GM11168 (cell line): ENCODE data around the gene TAF4.
"Not testable (repeated sequence)": the region's sequence is repeated elsewhere in the genome, so short reads cannot be mapped to it uniquely, and the experiment has no call there.

ENCODE experiments used
- in situ Hi-C: fragments of 300-500 bp; cut with MboI; formaldehyde crosslinking; loops from one replicate; pipeline ENCODE4 v1.12.0; 2022; ENCODE audit warnings: low sequenced_read_pairs; ENCODE audit not compliant: unreplicated experiment

Gene TAF4

GRCh38 chr20:61957961-61958715, 107.5 kb downstream of the TAF4 start:
- in situ Hi-C loops, result no loop called here

- in situ Hi-C loops, result no loop called here
Observed at GRCh38 chr20:61956396-61957342, 109.0 kb downstream of the TAF4 start.

DNA sequence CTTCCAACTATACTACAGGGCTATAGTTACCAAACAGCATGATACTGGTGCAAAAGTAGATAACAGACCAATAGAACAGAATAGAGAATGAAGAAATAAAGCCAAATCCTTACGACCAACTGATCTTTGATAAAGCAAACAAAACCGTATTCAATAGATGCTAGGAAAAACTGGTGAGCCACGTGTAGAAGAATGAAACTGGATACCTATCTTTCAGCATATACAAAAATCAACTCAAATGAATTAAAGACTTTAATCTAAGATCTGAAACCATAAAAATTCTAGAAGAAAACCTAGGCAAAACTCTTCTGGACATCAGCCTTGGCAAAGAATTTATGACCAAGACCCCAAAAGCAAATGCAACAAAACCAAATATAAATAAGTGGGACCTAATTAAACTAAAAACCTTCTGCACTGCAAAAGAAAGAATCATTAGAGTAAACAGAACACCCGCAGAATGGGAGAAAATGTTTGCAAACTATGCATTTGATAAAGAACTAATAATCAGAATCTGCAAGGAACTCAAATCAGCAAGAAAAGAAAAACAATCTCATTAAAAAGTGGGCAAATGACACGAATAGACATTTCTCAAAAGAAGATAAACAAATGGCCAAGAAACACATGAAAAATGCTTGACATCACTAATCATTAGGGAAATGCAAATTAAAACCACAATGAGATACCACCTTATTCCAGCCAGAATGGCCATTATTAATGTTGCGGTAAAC, 109.8 kb downstream of the TAF4 start:
- in situ Hi-C loops, result no loop called here

- in situ Hi-C loops, result no loop called here
Observed at GRCh38 chr20:61954276-61955021, 111.2 kb downstream of the TAF4 start.

GRCh38 chr20:61953037-61954021, 112.4 kb downstream of the TAF4 start:
- in situ Hi-C loops, result no loop called here

DNA sequence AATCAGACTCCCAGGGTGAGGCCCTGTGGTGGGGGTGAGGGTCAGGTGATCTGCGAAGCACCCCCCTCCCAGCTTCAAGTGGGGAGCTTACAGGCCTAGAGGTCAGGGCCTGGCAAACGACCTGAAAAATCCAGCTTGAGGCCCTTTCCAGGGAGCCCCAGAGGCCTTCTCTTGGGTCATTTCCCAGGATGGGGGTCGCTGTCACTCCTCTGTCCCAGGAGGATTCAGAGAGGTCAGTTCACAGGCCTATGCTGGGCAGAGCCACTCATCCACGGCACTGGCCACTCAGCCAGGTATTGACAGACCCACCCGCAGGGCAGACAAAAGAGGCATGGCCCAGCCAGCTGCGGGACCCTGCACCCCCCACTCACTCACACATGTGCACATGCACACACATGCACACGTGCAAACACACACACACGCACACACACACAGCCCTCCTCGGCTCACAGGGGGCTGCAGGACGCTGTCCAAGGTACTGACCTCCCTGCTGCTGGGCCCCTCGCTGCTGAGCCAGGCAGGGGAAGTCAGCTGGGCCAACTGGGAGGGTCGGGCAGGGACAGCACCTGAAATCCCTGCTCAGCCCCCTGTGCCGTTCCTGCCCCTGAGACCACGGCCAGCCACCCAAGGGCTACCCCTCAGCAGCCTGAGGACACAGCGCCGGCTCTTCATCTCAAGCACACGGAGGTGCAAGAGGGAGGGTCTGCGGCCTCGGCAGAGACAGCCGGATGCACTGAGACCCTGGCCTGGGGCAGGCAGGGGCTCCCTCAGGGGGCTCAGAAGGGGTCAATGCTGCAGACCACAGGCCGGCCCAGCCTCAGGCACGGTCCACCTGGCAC, 113.8 kb downstream of the TAF4 start:
- in situ Hi-C loops, result no loop called here

DNA sequence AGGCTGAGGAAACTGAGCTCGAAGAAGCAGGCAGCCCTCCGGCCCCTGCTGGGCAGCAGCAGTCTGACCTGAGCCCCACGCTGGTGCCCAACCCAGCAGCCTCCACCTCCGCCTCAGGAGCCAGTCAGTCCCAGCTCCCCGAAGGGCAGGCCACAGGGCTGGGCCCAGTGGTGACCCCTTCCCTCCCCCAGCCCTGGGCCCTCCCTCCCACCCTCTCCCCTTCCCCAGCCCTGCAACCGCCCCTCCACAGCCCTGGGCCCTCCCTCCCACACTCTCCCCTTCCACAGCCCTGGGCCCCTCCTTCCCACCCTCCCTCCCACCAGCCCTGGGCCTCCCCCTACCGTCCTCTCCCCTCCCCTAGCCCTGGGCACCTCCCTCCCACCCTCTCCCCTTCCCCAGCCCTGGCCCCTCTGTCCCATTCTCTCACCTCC, 115.0 kb downstream of the TAF4 start:
- in situ Hi-C loops, result no loop called here

- in situ Hi-C loops, result no loop called here
Observed at GRCh38 chr20:61949714-61950640, 115.7 kb downstream of the TAF4 start.

DNA sequence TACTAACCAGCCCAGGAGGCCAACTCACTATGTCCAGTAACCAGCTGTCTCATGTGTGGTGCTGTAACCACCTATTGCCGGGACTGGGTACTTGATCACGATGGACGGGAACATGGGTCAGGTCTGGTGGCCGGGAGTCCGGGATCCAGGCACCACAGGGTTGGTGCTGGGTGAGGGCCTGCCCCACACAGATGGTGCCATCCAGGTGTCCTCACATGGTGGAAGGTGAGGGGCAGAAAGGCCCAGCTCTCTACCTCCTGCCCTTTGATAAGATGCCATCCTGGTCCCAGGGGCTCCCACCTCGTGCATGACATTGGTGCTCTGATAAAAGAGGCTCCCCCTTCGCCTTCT, 116.3 kb downstream of the TAF4 start:
- in situ Hi-C loops, result no loop called here

GRCh38 chr20:61948586-61949362, 116.9 kb downstream of the TAF4 start:
- in situ Hi-C loops, result no loop called here

DNA sequence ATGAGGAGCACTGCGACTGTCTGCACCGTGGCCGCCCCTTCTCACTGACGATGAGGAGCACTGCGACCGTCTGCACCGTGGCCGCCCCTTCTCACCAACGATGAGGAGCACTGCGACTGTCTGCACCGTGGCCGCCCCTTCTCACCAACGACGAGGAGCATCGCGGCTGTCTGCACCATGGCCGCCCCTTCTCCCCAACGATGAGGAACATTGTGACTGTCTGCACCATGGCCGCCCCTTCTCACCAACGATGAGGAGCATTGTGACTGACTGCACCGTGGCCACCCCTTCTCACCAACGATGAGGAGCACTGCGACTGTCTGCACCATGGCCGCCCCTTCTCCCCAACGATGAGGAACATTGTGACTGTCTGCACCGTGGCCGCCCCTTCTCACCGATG, 117.6 kb downstream of the TAF4 start:
- in situ Hi-C loops, result not testable (repeated sequence)

- in situ Hi-C loops, result not testable (repeated sequence)
Observed at GRCh38 chr20:61945495-61945894, 120.2 kb downstream of the TAF4 start.

DNA sequence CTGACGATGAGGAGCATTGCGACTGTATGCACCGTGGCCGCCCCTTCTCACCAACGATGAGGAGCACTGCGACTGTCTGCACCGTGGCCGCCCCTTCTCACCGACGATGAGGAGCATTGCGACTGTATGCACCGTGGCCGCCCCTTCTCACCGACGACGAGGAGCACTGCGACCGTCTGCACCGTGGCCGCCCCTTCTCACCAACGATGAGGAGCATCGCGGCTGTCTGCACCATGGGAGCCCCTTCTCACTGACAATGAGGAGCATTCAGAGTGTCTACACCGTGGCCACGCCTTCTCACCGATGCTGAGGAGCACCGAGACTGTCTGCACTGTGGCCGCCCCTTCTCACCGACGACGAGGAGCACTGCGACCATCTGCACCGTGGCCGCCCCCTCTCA, 120.7 kb downstream of the TAF4 start:
- in situ Hi-C loops, result not testable (repeated sequence)

GRCh38 chr20:61942526-61942925, 123.2 kb downstream of the TAF4 start:
- in situ Hi-C loops, result no loop called here

GRCh38 chr20:61941721-61942405, 123.8 kb downstream of the TAF4 start:
- in situ Hi-C loops, result no loop called here
